Kidney tubule cell (primary cell): Measurements from ENCODE around the gene SULT2B1.
"Not testable (repeated sequence)": the region's sequence is repeated elsewhere in the genome, so short reads cannot be mapped to it uniquely, and the experiment has no call there.

Experiments used
- DNase-seq: peaks from one replicate; pipeline ENCODE4 v3.0.0-alpha.2; 2018; ENCODE audit warnings: low spot score

Gene SULT2B1

GRCh38 chr19:48529156-48529555, 22.8 kb upstream of the SULT2B1 start:
- no peak for DNase-seq

GRCh38 chr19:48530066-48530720, 21.8 kb upstream of the SULT2B1 start:
- DNase-seq: no peak

- no peak for DNase-seq
These were observed 21.2 kb upstream of the SULT2B1 start for GRCh38 chr19:48530770-48531169.

GRCh38 chr19:48533770-48534169, 18.2 kb upstream of the SULT2B1 start:
- no peak for DNase-seq

- no peak for DNase-seq
These were observed 14.4 kb upstream of the SULT2B1 start for GRCh38 chr19:48537541-48537940.

GRCh38 chr19:48538057-48538456, 13.9 kb upstream of the SULT2B1 start:
- DNase-seq: not testable (repeated sequence)

- peak; percentile 63 for DNase-seq
These were observed 12.4 kb upstream of the SULT2B1 start for GRCh38 chr19:48539503-48540096.

GRCh38 chr19:48540110-48540509, 11.9 kb upstream of the SULT2B1 start:
- DNase-seq: no peak

GRCh38 chr19:48541813-48542212, 10.2 kb upstream of the SULT2B1 start:
- DNase-seq: no peak

- DNase-seq: peak; percentile 93
These were observed 8.8 kb upstream of the SULT2B1 start for GRCh38 chr19:48543121-48543710.

- DNase-seq: no peak
These were observed 6.9 kb upstream of the SULT2B1 start for GRCh38 chr19:48544856-48545750.

GRCh38 chr19:48547722-48548121, 4.2 kb upstream of the SULT2B1 start:
- no peak for DNase-seq

GRCh38 chr19:48548253-48548911, 3.6 kb upstream of the SULT2B1 start:
- DNase-seq: no peak

- DNase-seq: no peak
These were observed 2.6 kb upstream of the SULT2B1 start for GRCh38 chr19:48549380-48549779.

- no peak for DNase-seq
These were observed 692 bp downstream of the SULT2B1 start for GRCh38 chr19:48552406-48553322.

GRCh38 chr19:48553676-48554384, 1.9 kb downstream of the SULT2B1 start:
- peak; percentile 84 for DNase-seq

- peak; percentile 65 for DNase-seq
These were observed 2.6 kb downstream of the SULT2B1 start for GRCh38 chr19:48554385-48555091.

GRCh38 chr19:48556163-48556562, 4.2 kb downstream of the SULT2B1 start:
- DNase-seq: peak; percentile 87

- DNase-seq: no peak
These were observed 4.9 kb downstream of the SULT2B1 start for GRCh38 chr19:48556825-48557224.
